Esophagus (tissue), 2 donors: ENCODE data around the gene CASS4. TPM values are rescaled to one million over a fixed set of nuclear protein-coding genes. Genes with fewer than 3 reads are reported as not detected.
A peak's percentile ranks its signal among the peaks of the same experiment; 100 is the strongest.

Experiments
- H3K27ac ChIP-seq, 2 donors: one replicate each; pipeline ENCODE4 v1.5.1; 2013; ENCODE audit warnings: low read depth in 2 of 2, mild to moderate bottlenecking in 2 of 2, inconsistent platforms in 1 of 2, low read length in 1 of 2, moderate library complexity in 1 of 2
- H3K27me3 ChIP-seq, 2 donors: one replicate each; pipeline ENCODE4 v1.6.1; 2013; ENCODE audit warnings: low read length in 2 of 2, control low read depth in 1 of 2, mild to moderate bottlenecking in 1 of 2; ENCODE audit not compliant: insufficient read depth in 2 of 2, control insufficient read depth in 1 of 2
- H3K36me3 ChIP-seq, 2 donors: one replicate each; pipeline ENCODE4 v1.6.1; 2013; ENCODE audit warnings: low read length in 1 of 2; ENCODE audit not compliant: control insufficient read depth in 2 of 2, insufficient read depth in 2 of 2
- H3K4me1 ChIP-seq, 2 donors: one replicate each; pipeline ENCODE4 v1.6.1; 2013; ENCODE audit warnings: low read length in 1 of 2; ENCODE audit not compliant: control insufficient read depth in 2 of 2, insufficient read depth in 2 of 2
- H3K4me3 ChIP-seq, 2 donors: one replicate each; pipeline ENCODE4 v1.5.1; 2013; ENCODE audit warnings: low read length in 2 of 2, mild to moderate bottlenecking in 2 of 2, low read depth in 1 of 2, moderate library complexity in 1 of 2
- H3K9me3 ChIP-seq, 2 donors: one replicate each; pipeline ENCODE4 v1.6.1; 2013; ENCODE audit warnings: mild to moderate bottlenecking in 2 of 2, low read depth in 1 of 2, low read length in 1 of 2, moderate library complexity in 1 of 2; ENCODE audit not compliant: control insufficient read depth in 2 of 2, insufficient read depth in 1 of 2
- WGBS, 2 donors: extraction: QIAGEN DNeasy Blood & Tissue Kit; methylation state at CpG; one replicate each; pipeline ENCODE4 v1.1.7; 2013; 5-methylcytosine and 5-hydroxymethylcytosine counted together
- polyA plus RNA-seq, 2 donors: library from polyadenylated mRNA; stranded (reverse); fragments of 200-250 nt; gene quantifications; one replicate each; pipeline ENCODE4 v1.2.3, GENCODE V29; 2013
- donor health status: healthy with polysubstance abuse.
- donor health status: Bipolar disorder and iron deficiency.

Gene CASS4
- polyA plus RNA-seq, 2 donors: 0.18 to 0.22 TPM

- H3K9me3 ChIP-seq: no peaks in the 10 kb centered on the region
- H3K4me3 ChIP-seq: no peak overlapping the region
- H3K4me1 ChIP-seq: peaks cover 0 to 2% of the 10 kb centered on the region in 2 donors
- no peaks in the 10 kb centered on the region for H3K36me3 ChIP-seq
- 65 to 76% methylated on average over 2 of the region's 2 CpGs for WGBS, 2 donors
- H3K27ac ChIP-seq: no peak overlapping the region
- no peaks in the 10 kb centered on the region for H3K27me3 ChIP-seq
Measured at GRCh38 chr20:56420028-56420427, 8.0 kb downstream of the CASS4 start.

- H3K36me3 ChIP-seq: no peaks in the 10 kb centered on the region
- peaks cover 0 to 2% of the 10 kb centered on the region in 2 donors for H3K4me1 ChIP-seq
- H3K27me3 ChIP-seq: no peaks in the 10 kb centered on the region
- no peak overlapping the region for H3K27ac ChIP-seq
- H3K4me3 ChIP-seq: no peak overlapping the region
- 81% methylated on average over 11 of the region's 11 CpGs for WGBS, 2 donors
- no peaks in the 10 kb centered on the region for H3K9me3 ChIP-seq
Measured at GRCh38 chr20:56420940-56421688, 9.1 kb downstream of the CASS4 start.

DNA sequence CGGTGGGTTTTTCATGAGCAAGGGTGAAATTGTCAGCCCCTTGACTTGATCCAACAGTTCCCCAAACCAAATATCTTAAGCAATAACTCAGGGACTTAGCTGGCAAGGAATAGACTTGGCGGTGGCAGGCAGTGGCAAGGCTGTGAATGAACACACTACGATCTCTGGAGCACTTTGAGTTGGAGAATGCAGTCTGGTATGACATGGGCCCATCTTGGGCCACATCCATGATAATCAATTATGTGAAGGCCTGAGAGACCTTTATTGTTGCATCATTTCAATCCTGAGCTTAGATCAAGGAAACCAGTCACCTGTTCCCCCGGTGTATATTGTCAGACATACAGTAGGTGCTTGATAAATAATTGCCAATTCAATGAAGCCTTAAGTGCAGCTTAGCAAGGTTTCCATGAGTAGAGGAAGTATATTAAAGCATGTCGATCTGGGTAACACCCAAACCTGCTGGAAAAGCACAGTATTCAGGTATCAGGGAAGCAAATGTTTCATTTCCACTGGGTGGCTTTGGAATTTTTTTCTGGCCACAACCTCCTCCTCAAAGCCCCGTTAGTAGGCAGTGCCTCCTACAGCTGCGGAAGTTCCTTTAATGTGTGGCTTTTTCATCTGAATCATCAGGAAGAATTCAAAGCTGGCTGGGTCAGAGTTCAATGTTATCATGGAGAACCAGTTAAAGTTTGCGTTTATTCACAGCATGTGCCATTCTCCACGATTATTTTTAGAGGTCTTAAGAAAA is 10.2 kb downstream of the CASS4 start:
- Histone ChIP-seq H3K4me3 (no peak overlapping the region), H3K9me3 (no peaks in the 10 kb centered on the region), H3K4me1 (peaks cover 0 to 2% of the 10 kb centered on the region in 2 donors), H3K27me3 (no peaks in the 10 kb centered on the region), H3K27ac (no peak overlapping the region), H3K36me3 (no peaks in the 10 kb centered on the region)
- 51 to 60% methylated on average over 9 of the region's 9 CpGs for WGBS, 2 donors

DNA sequence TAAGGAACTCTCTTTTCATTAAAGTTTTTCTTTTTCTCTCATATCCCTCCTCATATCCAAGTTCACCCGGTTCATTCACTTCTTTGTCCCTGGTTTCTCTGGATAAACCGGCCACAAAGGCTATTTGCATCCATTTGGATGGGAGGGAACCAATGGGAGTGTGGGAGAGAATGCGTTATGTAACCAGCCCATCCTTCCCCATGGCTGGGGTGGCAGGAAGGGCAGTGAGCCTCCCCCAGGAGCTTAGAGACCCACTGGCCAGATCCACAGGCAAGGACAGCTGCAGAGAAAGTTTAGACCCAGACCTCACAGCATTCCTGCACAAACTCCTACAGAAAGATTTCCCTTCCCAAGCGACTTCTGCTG is 10.7 kb downstream of the CASS4 start:
- H3K9me3 ChIP-seq: no peaks in the 10 kb centered on the region
- WGBS, 2 donors: 72% methylated on average over 4 of the region's 4 CpGs
- H3K4me3 ChIP-seq: no peak overlapping the region
- H3K27me3 ChIP-seq: no peaks in the 10 kb centered on the region
- no peaks in the 10 kb centered on the region for H3K36me3 ChIP-seq
- peak overlapping the region in 1 of 2 donors; percentile 30 for H3K27ac ChIP-seq
- peaks cover 0 to 2% of the 10 kb centered on the region in 2 donors for H3K4me1 ChIP-seq

DNA sequence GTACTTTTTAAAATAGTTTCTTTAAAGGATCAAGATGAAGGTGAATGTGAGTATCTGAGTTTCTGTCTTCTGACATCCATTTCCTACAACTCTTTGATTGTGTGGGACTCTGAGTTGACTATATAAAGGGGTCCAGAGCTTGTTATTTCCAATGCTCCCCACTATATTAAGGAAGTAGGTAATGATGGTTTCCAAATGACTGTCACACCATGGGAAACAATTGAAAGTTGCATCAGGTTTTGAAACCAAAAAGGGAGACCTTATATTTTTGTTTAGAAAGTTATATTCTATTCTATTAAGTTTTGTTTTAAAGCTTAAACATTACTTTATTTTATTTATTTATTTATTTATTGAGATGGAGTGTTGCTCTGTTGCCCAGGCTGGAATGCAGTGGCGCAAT is 11.2 kb downstream of the CASS4 start:
- Histone ChIP-seq H3K9me3 (no peaks in the 10 kb centered on the region), H3K27me3 (no peaks in the 10 kb centered on the region), H3K4me1 (peaks cover 0 to 2% of the 10 kb centered on the region in 2 donors), H3K36me3 (no peaks in the 10 kb centered on the region), H3K27ac (no peak overlapping the region), H3K4me3 (no peak overlapping the region)
- 100% methylated on average over 1 of the region's 1 CpG for WGBS, 2 donors

DNA sequence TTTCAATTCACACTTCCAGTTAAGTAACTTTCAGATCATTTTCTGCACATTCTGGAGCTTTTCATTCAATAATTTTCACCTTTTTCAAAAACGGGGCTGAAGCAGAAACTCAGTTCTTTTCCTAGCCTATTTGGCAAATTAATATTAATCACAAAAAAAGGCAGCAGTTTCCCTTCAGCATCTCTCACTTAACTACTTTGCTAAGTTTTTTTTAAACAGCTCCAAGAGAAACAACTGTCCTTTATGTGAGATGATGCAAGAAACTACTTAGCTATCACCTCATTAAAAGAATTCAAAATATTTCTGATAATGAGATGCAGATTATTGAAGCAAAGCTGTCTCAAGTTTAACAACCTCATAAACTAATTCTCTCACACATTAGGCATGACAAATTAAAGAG is 11.8 kb downstream of the CASS4 start:
- Histone ChIP-seq H3K27me3 (no peaks in the 10 kb centered on the region), H3K4me3 (no peak overlapping the region), H3K4me1 (peaks cover 0 to 3% of the 10 kb centered on the region in 2 donors), H3K9me3 (no peaks in the 10 kb centered on the region), H3K36me3 (no peaks in the 10 kb centered on the region), H3K27ac (no peak overlapping the region)
- WGBS, 2 donors: 60 to 61% methylated on average over 1 of the region's 1 CpG

GRCh38 chr20:56424931-56425330 is 12.9 kb downstream of the CASS4 start:
- H3K4me1 ChIP-seq: peaks cover 0 to 8% of the 10 kb centered on the region in 2 donors
- 86 to 89% methylated on average over 1 of the region's 1 CpG for WGBS, 2 donors
- no peaks in the 10 kb centered on the region for H3K9me3 ChIP-seq
- H3K4me3 ChIP-seq: no peak overlapping the region
- H3K27me3 ChIP-seq: no peaks in the 10 kb centered on the region
- no peak overlapping the region for H3K27ac ChIP-seq
- H3K36me3 ChIP-seq: no peaks in the 10 kb centered on the region

DNA sequence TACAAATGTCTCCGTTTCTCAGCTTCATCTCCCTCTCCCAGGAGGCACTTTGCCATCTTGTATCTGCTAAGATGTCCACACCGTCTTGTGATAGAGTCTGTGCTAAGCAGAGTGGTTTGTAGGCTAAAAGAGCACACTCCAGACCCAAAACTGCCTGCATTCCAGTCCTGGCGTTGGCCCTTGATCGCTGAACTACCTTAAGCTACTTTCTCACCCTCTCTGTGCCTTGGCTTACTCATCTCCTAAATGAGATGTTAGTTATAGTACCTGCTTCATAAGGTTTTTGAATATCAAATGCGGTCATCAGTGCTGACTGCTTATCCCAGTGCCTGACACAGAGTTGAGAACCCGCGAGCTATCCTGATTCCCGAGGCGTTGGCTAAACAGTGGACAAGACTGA is 14.0 kb downstream of the CASS4 start:
- Histone ChIP-seq H3K36me3 (no peaks in the 10 kb centered on the region), H3K4me1 (peaks cover 0 to 8% of the 10 kb centered on the region in 2 donors), H3K27ac (no peak overlapping the region), H3K9me3 (no peaks in the 10 kb centered on the region), H3K4me3 (no peak overlapping the region), H3K27me3 (no peaks in the 10 kb centered on the region)
- 94% methylated on average over 9 of the region's 9 CpGs for WGBS, 2 donors

- Histone ChIP-seq H3K9me3 (no peaks in the 10 kb centered on the region), H3K27ac (no peak overlapping the region), H3K4me1 (peaks cover 0 to 8% of the 10 kb centered on the region in 2 donors), H3K36me3 (no peaks in the 10 kb centered on the region), H3K4me3 (no peak overlapping the region), H3K27me3 (no peaks in the 10 kb centered on the region)
Measured at GRCh38 chr20:56426926-56427325, 14.9 kb downstream of the CASS4 start.

GRCh38 chr20:56427797-56428196 is 15.7 kb downstream of the CASS4 start:
- peaks cover 0 to 8% of the 10 kb centered on the region in 2 donors for H3K4me1 ChIP-seq
- no peaks in the 10 kb centered on the region for H3K9me3 ChIP-seq
- no peak overlapping the region for H3K27ac ChIP-seq
- WGBS, 2 donors: 86 to 91% methylated on average over 4 of the region's 4 CpGs
- H3K36me3 ChIP-seq: no peaks in the 10 kb centered on the region
- H3K27me3 ChIP-seq: no peaks in the 10 kb centered on the region
- H3K4me3 ChIP-seq: no peak overlapping the region
